Type B pancreatic cell (in vitro differentiated cells): ENCODE results near the gene LIN7B. TPM values are rescaled to one million over a fixed set of nuclear protein-coding genes. Genes with fewer than 3 reads are reported as not detected.
"Not testable (repeated sequence)": the region's sequence is repeated elsewhere in the genome, so short reads cannot be mapped to it uniquely, and the experiment has no call there.

Experiments used
- DNase-seq: peaks from one replicate; pipeline ENCODE4 v3.0.0; 2021; ENCODE audit warnings: mixed read lengths; ENCODE audit not compliant: unreplicated experiment; ENCODE audit errors: extremely low spot score
- H3K27ac Mint-ChIP-seq: 2 replicates; pipeline ENCODE4 v1.8.0; 2021; ENCODE audit warnings: mild to moderate bottlenecking, mixed read lengths
- H3K27me3 Mint-ChIP-seq: 2 replicates; pipeline ENCODE4 v1.8.0; 2021; ENCODE audit warnings: mixed read lengths
- H3K36me3 Mint-ChIP-seq: 2 replicates; pipeline ENCODE4 v1.8.0; 2021; ENCODE audit warnings: mixed read lengths
- H3K4me1 Mint-ChIP-seq: one replicate; pipeline ENCODE4 v1.8.0; 2021; ENCODE audit warnings: mixed read lengths; ENCODE audit not compliant: unreplicated experiment
- H3K4me3 Mint-ChIP-seq: 2 replicates; pipeline ENCODE4 v1.8.0; 2021; ENCODE audit warnings: mild to moderate bottlenecking, mixed read lengths
- H3K9me3 Mint-ChIP-seq: 2 replicates; pipeline ENCODE4 v1.8.0; 2021; ENCODE audit warnings: mixed read lengths
- total RNA-seq: library from RNA; stranded (reverse); gene quantifications from 2 replicates; pipeline ENCODE4 v1.2.1, GENCODE V29; 2021; ENCODE audit warnings: low replicate concordance
- TF ChIP-seq, protein P1 (sequence below): fragments of 200-600 bp; sonication (generic); conservative IDR thresholded peaks from 2 replicates; pipeline ENCODE4 v1.5.0; 2021; ENCODE audit warnings: antibody characterized with exemption, mild to moderate bottlenecking

Gene LIN7B
- total RNA-seq, 1 donor from 2014 or later: 10.6 TPM

DNA sequence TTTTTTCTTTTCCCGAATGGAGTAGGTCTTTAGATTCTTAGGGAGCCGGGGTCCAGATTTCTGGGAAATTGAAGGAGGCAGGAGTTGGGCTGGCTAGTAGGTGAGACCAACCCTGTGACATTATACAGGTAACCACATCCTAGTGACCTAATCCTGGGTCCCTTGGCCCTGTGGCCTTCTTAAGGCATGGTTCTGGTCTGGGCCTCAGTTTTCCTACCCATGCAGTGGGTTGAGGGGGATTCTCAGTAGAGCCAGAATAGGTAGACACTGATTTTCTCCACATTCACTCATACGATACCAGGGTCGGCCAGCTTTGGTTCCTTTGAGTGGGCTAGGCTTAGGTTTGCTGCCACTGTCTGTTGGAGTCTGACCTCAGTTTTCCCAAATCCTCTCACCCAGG, 12.4 kb downstream of the LIN7B start:
- peaks cover 18% of the 10 kb centered on the region for H3K27me3 Mint-ChIP-seq
- no peak overlapping the region for H3K4me3 Mint-ChIP-seq
- H3K9me3 Mint-ChIP-seq: no peaks in the 10 kb centered on the region
- peaks cover 10% of the 10 kb centered on the region for H3K4me1 Mint-ChIP-seq
- H3K36me3 Mint-ChIP-seq: no peaks in the 10 kb centered on the region
- no peak overlapping the region for H3K27ac Mint-ChIP-seq
- DNase-seq: no peak
- TF ChIP-seq, protein P1, sequence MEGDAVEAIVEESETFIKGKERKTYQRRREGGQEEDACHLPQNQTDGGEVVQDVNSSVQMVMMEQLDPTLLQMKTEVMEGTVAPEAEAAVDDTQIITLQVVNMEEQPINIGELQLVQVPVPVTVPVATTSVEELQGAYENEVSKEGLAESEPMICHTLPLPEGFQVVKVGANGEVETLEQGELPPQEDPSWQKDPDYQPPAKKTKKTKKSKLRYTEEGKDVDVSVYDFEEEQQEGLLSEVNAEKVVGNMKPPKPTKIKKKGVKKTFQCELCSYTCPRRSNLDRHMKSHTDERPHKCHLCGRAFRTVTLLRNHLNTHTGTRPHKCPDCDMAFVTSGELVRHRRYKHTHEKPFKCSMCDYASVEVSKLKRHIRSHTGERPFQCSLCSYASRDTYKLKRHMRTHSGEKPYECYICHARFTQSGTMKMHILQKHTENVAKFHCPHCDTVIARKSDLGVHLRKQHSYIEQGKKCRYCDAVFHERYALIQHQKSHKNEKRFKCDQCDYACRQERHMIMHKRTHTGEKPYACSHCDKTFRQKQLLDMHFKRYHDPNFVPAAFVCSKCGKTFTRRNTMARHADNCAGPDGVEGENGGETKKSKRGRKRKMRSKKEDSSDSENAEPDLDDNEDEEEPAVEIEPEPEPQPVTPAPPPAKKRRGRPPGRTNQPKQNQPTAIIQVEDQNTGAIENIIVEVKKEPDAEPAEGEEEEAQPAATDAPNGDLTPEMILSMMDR: no peak

DNA sequence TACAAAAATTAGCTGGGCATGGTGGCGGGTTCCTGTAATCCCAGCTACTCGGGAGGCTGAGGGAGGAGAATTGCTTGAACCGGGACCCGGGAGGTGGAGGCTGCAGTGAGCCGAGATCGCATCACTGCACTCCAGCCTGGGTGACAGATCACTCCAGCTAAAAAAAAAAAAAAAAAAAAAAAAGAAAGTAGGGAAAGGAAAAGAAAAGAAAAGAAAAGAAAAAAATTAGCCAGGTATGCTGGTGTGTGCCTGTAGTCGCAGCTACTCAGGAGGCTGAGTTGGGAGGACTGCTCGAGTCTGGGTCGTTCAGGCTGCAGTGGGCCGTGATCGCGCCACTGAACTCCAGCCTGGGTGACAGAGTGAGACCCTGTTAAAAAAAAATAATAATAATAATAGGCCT, 13.1 kb downstream of the LIN7B start:
- not testable (repeated sequence) for H3K4me3 Mint-ChIP-seq, H3K9me3 Mint-ChIP-seq, H3K36me3 Mint-ChIP-seq, DNase-seq, H3K27ac Mint-ChIP-seq
- Mint-ChIP-seq H3K27me3 (peaks cover 14% of the 10 kb centered on the region), H3K4me1 (peaks cover 10% of the 10 kb centered on the region)

DNA sequence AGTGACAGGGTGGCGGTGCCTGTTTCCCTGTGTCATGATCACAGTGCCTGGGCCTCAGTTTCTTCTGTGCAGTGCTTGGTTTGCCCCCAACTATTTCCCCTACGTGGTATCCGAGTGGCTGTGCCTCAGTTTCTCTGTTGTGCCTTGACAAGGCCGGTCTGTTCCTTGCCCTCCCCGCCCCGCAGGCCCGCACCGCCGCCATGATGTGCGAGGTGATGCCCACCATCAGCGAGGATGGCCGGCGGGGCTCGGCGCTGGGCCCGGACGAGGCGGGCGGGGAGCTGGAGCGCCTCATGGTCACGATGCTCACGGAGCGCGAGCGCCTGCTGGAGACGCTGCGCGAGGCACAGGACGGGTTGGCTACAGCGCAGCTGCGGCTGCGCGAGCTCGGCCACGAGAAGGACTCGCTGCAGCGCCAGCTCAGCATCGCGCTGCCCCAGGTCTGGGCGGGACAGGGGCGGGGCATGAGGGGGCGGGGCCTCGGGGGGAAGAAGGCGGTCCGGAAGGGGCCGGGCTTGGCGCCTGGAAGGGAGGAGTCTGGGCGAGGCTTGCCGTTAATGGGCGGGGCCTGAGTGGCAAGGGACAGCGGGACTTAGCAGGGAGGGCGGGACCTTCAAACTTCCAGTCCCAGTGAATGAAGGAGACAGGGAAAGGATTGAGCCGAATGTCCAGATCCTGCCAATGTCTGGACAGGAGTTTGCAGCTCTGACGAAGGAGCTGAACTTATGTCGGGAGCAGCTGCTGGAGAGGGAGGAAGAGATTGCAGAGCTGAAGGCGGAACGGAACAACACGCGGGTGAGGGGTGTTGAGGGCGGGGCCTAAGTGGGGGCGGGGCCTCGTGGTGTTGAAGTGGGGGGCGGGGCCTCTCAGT, 13.7 kb downstream of the LIN7B start:
- H3K27ac Mint-ChIP-seq: peak overlapping the region; percentile 74
- H3K9me3 Mint-ChIP-seq: no peaks in the 10 kb centered on the region
- H3K27me3 Mint-ChIP-seq: peaks cover 10% of the 10 kb centered on the region
- TF ChIP-seq, protein P1: peak; percentile 58
- H3K4me3 Mint-ChIP-seq: peak overlapping the region; percentile 91
- no peaks in the 10 kb centered on the region for H3K36me3 Mint-ChIP-seq
- peaks cover 10% of the 10 kb centered on the region for H3K4me1 Mint-ChIP-seq
- DNase-seq: peak; percentile 97

DNA sequence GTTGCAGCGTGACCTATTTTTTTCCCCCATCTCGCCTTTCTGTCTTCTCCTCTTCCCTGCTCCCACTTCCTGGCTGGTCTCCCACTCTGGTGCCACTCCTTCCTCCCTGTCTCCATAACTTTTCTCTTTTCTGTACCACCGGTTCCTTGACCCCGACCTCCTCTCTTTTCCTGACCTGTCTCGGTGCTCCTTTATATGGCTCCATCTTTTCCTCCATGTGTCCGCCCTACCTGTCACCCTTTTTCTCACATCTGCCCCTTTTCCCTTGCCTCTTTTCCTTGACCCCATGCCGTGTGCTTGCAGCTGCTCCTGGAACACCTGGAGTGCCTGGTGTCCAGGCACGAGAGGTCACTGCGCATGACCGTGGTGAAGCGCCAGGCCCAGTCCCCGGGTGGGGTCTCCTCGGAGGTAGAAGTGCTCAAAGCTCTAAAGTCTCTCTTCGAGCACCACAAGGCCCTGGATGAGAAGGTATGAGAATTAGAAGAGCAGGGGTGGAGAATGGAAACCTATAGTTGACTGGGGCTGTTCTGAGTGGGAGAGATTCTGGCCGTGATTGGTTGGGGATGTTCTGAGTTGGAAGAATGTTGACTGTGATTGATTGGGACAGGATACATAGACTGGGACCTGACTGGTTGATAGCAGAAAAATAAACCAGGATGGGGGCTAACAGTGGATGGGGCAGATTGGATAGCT, 14.5 kb downstream of the LIN7B start:
- Mint-ChIP-seq H3K9me3 (no peaks in the 10 kb centered on the region), H3K27ac (peak overlapping the region; percentile 74), H3K4me3 (peak overlapping the region; percentile 91), H3K36me3 (no peaks in the 10 kb centered on the region), H3K4me1 (peaks cover 10% of the 10 kb centered on the region), H3K27me3 (peaks cover 7% of the 10 kb centered on the region)
- TF ChIP-seq, protein P1: no peak
- DNase-seq: no peak

DNA sequence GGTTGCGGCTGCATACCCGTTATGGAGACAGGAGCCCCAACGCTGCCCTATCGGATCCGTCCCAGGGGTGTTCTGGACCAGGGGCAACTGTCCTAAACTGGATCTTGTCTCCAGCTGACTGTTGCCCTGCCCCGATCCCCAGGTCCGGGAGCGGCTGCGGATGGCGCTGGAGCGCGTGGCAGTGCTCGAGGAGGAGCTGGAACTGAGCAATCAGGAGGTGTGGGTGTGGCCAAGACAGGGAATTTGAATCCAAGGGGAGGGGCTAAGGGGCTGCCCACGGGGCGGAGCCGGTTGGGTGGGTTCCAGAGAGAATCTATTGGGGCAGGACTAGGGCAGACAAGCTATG, 15.0 kb downstream of the LIN7B start:
- H3K27me3 Mint-ChIP-seq: peaks cover 5% of the 10 kb centered on the region
- TF ChIP-seq, protein P1: no peak
- H3K4me1 Mint-ChIP-seq: peaks cover 10% of the 10 kb centered on the region
- peak overlapping the region; percentile 59 for H3K4me3 Mint-ChIP-seq
- H3K27ac Mint-ChIP-seq: no peak overlapping the region
- H3K36me3 Mint-ChIP-seq: no peaks in the 10 kb centered on the region
- H3K9me3 Mint-ChIP-seq: no peaks in the 10 kb centered on the region
- no peak for DNase-seq

DNA sequence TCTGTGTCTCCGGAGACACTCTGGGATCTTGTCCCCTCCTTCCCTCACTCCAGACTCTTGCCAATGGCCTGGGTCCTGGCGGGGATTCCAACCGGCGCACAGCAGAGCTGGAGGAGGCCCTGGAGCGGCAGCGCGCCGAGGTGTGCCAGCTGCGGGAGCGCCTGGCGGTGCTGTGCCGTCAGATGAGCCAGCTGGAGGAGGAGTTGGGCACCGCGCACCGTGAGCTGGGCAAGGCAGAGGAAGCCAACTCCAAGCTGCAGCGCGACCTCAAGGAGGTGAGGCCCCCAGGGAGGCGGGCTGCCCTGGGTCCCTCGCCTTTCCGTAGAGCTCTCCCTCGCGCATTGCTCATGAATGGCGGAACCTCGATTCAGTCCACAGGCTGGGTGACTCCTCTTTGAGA, 16.2 kb downstream of the LIN7B start:
- TF ChIP-seq, protein P1: no peak

More for the DNA sequence above, 16.2 kb downstream of the LIN7B start:
- Mint-ChIP-seq H3K4me3 (no peak overlapping the region), H3K27ac (no peak overlapping the region), H3K4me1 (peaks cover 10% of the 10 kb centered on the region), H3K36me3 (no peaks in the 10 kb centered on the region), H3K27me3 (no peaks in the 10 kb centered on the region), H3K9me3 (no peaks in the 10 kb centered on the region)
- DNase-seq: no peak
